ACHN (cell line): ENCODE measurements around the gene SLC66A2.

Experiments
- DNase-seq: peaks from one replicate; pipeline ENCODE4 v3.0.0-alpha.2; 2015
- in situ Hi-C: cut with HindIII; loops from 2 replicates; pipeline ENCODE4 v1.10.0; 2017; ENCODE audit warnings: low sequenced_read_pairs, low pct_ligation_motif_present, low pct_unique_long_range_greater_than_20kb

SLC66A2 gene

DNA sequence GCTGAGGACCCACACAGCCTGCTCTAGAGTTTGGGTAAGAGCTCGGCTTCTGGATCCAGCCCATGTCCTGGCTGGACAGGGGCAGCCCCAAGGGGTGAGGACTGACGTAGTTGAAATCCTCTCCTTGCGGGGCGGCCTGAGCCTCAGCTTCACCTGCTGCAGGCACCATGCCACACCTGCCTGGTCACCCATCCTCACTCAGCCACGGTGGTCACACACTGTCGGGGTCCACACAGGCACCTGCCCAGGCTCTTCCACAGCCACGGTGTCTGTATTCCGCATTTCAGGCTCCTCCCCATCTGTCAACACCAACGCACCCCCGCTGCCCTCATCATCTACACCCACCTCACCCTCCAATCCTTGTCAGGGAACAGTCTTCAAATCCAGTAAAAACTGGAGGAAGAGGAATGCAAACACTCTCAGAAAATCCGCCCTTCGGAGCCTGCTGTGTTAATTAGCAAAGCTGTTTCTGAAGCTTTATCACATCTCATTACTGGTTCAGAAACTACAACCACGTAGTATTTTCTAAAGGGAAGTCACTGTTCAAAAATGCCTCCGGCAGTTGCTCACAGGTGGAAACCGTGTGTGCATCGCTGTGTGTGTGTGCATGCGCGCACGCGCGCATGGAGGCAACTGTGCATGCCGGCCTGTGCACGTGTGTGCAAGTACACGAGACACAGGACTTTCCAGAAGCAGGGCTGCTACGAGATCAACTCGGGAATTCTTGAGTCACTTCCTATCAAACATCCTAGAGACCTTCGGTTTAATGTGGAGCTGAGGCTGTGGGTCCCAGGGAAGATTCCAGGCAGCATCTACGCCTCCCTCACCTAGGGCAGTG lies 38.2 kb downstream of the SLC66A2 start:
- in situ Hi-C loops = no loop called here
- no peak for DNase-seq

- no peak for DNase-seq
- in situ Hi-C loops = no loop called here
Observed at GRCh38 chr18:79912409-79912991, 39.0 kb downstream of the SLC66A2 start.

DNA sequence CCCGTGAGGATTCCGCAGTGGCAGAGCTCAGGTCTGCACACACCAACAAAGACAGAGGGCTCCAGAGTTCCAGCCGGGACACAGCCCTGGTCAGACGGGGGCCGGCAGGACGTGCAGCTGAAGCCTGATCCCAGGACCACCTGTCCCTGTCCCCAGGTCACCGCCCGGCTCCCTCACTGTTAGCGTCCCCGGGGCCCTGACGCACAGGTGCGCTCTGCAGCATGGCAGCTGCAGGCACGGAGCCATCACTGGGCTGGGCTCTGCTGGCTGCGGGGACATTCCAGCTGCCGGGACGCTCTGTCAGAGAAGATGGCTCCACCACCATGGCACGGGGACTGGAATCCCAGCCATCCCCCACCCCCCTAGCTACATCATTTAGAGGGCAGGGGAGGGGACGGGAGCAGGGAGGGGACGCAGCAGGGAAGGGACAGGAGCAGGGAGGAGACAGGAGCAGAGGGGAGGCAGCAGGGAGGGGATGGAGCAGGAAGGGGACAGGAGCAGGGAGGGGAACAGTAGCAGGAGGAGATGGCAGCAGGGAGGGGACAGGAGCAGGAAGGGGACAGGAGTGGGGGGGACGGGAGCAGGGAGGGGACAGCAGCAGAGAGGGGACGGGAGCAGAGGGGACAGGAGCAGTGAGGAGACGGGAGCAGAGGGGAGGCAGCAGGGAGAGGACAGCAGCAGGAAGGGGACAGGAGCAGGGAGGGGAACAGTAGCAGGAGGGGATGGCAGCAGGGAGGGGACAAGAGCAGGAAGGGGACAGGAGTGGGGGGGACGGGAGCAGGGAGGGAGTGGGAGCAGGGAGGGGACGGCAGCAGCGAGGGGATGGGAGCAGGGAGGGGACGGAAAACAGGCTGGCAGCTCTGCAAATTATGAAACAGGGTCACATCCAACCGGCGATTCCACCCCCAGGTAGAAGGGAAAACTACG lies 39.8 kb downstream of the SLC66A2 start:
- no peak for DNase-seq
- in situ Hi-C loops = no loop called here

GRCh38 chr18:79910563-79911343 lies 40.7 kb downstream of the SLC66A2 start:
- in situ Hi-C loops = no loop called here
- DNase-seq = no peak

DNA sequence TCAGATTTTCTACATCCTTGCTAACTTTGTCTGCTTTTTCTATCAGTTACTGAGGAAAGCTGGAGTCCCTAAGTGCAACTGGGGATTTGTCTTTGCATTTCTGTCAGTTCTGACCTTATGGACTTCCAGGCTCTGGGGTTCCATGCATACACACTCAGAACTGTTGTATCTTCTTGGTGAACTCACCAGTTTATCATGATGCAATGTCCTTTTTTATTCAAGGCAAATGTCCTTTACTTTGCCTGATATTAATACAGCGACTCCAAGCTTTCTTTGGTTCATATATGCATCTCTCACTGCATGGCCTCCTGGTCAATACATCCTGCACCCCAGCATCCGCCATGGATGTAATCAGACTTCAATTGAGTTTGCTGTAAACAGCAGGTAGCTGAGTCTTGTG lies 44.7 kb downstream of the SLC66A2 start:
- in situ Hi-C loops = no loop called here
- no peak for DNase-seq

GRCh38 chr18:79905993-79906392 lies 45.5 kb downstream of the SLC66A2 start:
- no peak for DNase-seq
- in situ Hi-C loops = no loop called here

GRCh38 chr18:79905389-79905911 lies 46.0 kb downstream of the SLC66A2 start:
- DNase-seq = no peak
- in situ Hi-C loops = no loop called here

DNA sequence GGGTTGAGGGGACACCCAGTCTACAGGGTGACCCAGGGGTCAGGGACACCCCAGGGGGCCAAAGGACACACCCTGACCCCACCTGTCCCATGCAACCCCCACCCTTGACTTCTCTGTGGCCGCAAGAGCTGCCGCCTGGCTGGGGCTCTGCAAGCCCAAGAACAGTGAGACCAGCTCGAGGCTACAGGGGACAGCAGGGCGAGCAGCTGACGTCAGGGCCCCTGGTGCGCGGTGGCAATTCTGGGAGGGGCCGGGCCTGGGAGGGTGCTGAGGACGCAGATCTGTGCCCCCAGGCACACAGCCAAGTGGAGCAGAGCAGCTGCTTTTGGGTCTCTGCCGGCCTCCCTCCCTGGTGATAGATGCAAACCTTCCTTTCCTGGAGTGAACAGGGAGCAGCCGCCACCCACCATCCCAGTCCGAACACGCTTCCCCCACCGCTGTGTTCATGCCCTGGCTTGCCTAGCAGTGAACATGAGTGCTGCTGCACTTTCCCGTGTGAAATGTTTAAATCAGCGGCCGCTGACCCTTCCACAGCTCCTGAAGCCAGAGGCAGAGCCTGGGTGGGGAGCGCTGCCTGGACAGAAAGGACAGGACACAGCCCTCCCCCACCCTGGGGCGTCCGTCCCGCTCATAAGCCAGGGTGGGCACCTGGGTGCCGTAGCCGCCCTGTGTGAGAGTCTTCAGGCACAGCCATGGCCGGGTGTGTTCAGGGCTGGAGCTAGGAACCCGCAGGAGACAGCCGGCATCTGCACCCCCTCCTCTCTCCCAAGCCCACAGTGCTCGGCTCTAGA lies 46.9 kb downstream of the SLC66A2 start:
- no peak for DNase-seq
- in situ Hi-C loops = no loop called here

DNA sequence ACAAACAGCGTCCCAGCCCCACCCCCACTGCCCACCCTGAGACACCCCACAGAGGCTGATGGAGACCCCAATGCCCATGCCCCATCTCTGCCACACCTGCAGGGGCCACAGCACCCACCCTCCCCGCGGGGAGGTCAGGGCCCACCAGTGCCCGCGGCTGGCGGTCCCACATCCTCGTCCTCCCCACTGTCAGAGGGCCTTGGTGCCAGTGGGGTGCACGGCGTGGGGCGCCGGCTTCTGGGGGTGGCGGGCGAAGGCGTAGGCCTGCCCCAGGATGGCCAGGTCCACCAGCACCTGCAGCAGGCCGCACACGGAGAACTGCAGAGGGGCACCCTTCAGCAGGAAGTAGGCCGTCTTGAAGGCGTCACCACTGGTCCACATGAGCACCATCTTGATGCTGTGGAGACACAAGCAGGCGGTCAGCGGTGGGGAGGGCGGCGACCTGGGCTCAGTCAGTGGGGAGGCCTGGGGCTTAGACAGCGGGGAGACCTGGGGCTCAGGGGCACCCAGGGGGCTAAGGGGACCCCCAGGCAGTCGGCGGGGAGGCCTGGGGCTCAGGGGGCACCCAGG lies 47.6 kb downstream of the SLC66A2 start:
- in situ Hi-C loops = no loop called here
- no peak for DNase-seq

GRCh38 chr18:79903071-79903635 lies 48.3 kb downstream of the SLC66A2 start:
- in situ Hi-C loops = no loop called here
- DNase-seq = no peak

DNA sequence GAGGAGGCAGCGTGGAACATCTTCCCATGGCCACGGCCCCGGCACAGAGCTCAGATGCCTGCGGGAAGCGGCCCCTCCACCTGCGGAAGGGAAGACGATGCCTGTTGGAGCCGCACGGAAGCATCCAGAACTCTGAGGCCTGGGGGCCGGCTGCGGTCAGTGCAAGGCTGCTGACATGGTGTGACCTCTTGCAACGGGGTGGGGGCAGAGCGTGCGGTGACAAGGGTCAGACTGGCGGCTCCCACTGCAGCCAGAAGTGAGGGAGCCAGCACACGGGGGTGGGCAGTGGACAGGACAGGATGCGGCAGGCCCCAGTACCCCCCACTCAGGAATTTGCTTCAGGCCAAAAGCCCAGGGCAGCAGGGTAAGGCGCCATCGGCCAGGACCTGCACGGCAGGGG lies 48.8 kb downstream of the SLC66A2 start:
- in situ Hi-C loops = no loop called here
- DNase-seq = no peak

DNA sequence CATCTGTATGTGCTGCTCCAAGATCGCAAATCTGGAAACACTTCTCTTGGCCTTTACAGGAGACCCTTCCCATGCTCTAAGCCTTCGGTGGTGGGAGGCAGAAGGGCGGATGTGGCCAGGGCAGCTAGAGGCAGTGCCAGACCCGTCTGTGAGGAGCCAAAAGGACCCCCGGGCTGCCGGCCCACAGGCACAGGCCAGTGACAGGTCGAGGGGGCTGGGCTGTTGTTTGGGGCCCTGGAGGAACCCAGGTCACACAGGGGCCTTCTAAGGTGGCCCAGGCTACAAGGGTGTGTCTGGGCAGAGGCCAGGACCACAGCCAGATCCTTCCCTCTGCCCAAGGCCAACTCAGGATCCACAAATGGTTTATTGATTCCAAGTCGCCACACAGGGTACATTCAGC lies 49.4 kb downstream of the SLC66A2 start:
- in situ Hi-C loops = no loop called here
- no peak for DNase-seq

DNA sequence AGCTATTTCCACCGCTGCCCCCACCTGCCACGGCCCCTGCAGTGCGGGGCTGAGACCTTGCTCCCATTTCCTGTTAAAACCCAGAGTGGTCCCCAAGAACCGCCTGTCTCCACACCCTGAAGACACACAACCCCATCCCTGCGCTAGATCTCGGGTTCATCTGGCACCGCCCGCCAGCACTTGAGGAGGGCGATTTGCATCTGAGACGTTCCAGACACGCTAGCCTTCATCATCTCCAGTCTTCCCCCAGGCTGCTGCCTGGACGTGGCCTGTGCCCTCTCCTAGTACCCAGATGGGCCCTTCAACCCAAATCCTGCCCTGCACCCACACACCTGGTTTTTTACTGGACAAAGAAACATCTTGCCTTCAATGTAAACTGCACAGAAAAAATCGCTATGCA lies 49.8 kb downstream of the SLC66A2 start:
- DNase-seq = no peak
- in situ Hi-C loops = no loop called here

DNA sequence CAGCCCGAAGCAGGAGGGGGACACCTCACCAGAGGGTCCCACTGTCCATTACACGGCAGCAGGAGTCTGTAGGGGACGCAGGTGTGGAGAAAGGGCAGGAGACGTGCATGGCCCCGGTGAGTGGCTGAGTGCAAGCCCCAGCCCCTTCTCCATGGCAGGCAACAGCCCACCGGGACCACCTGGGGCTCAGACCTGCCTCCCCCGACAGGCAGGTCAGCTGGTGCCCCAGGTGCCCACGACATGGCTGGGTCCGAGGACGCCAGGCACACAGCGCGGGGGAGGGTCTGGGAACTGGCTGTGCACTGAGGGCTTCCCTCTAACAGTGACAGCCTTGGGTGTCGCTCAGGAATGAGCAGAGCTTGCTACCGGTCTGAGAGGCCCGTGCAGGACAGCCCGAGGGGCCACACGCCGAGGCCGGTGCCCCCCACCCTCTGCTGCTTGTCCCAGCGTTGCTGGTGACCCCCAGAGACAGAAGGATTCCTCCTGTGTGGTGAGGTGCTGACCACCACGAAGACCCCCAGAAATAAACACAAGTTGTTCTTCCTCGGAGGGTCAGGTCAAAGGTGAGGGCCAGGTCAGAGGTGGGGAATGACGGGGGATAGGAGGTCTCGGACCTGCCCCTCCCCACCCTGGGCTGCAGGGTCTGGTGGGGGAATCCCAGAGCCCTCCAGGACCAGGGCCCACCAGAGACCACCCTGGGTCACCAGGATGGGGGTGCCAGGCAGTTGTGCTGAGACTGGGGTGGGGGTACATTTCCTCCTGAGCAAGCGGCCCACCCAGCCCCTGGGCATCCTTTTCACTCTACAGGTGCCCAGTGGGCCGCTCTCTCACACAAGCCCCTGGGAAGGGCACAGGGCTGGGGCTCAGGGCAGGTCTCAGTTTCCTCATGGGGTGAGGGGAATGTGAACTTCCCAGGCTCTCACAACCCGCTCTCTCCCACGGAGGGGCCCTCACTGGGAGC lies 50.6 kb downstream of the SLC66A2 start:
- no peak for DNase-seq
- in situ Hi-C loops = no loop called here

DNA sequence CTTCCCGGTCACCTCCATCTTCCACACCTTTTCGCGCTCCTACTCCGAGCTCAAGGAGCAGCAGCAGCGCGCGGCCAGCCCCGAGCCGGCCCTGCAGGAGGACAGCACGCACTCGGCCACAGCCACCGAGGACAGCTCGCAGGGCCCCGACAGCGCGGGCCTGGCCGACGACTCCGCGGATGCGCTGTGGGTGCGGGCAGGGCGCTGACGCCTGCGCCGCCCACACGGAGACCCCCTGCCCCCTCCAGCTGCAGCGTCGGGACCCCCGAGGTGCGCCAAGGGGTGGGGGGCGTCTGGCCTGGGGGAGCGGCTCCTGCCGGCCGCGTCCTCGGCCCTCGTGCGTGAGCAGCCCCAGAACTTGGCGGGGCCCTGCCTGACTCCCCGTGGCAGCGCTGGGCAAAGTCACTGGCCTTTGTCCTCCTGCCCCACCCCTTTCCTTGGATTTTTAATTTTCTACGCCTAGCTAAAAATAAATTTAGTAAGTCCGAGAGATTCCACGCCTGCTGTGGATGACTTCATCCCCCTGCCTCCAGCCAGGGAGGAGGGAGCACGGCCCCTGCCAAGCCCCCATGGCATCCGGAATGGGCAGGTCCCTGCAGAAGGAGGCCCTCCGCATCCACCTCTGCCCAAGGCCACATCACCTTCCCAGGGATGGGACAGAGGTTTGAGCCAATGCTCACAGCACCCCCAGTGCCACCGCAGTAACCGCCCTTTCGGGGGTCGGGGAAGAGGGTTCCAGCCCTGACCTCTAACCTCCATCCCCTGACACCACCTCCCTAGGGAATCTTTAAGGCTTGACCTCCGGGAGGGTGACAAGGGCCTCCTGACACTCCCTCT lies 51.6 kb downstream of the SLC66A2 start:
- DNase-seq = no peak
- in situ Hi-C loops = no loop called here
